Measurements from ENCODE around the gene KLHL12. TPM values are rescaled to one million over a fixed set of nuclear protein-coding genes. Genes with fewer than 3 reads are reported as not detected.

The KLHL12 gene
- polyA plus RNA-seq, 1 donor: 46.4 TPM

GRCh38 chr1:202843081-202843480 is 84.0 kb downstream of the KLHL12 start:
- no peak for DNase-seq

Other genes starting within 250 kb of the KLHL12 start
- gene SYT2, start 216.8 kb downstream of the KLHL12 start, polyA plus RNA-seq (ENCODE audit: insufficient read length): 2.7 TPM
- gene KDM5B, start 118.8 kb downstream of the KLHL12 start, polyA plus RNA-seq (ENCODE audit: insufficient read length): 108 TPM
- 2.9 TPM for gene PCAT6, start 116.3 kb downstream of the KLHL12 start, polyA plus RNA-seq (ENCODE audit: insufficient read length)
- gene RABIF, start 38.1 kb downstream of the KLHL12 start, polyA plus RNA-seq (ENCODE audit: insufficient read length): 11.8 TPM
- gene ADIPOR1, start 31.1 kb upstream of the KLHL12 start, polyA plus RNA-seq (ENCODE audit: insufficient read length): 77.5 TPM
- 51.9 TPM for gene CYB5R1, start 40.0 kb upstream of the KLHL12 start, polyA plus RNA-seq (ENCODE audit: insufficient read length)
- 73.9 TPM for gene TMEM183A, start 80.1 kb upstream of the KLHL12 start, polyA plus RNA-seq (ENCODE audit: insufficient read length)
- 9.7 TPM for gene PPFIA4, start 99.3 kb upstream of the KLHL12 start, polyA plus RNA-seq (ENCODE audit: insufficient read length)
- gene MYOG, start 158.8 kb upstream of the KLHL12 start, polyA plus RNA-seq (ENCODE audit: insufficient read length): 0.18 TPM
- gene ADORA1, start 200.5 kb upstream of the KLHL12 start, polyA plus RNA-seq (ENCODE audit: insufficient read length): 4.6 TPM
- gene MYBPH, start 248.6 kb upstream of the KLHL12 start, polyA plus RNA-seq (ENCODE audit: insufficient read length): 0.18 TPM